K562 treated with DMSO at 1 percent for 24 hours (cell line): ENCODE measurements around the gene GLMP. TPM values are rescaled to one million over a fixed set of nuclear protein-coding genes. Genes with fewer than 3 reads are reported as not detected.

Experiments used
- total RNA-seq: library from RNA; unstranded; fragments of 300-600 nt; gene quantifications from 2 replicates; pipeline ENCODE4 v1.2.3, GENCODE V29; 2022; ENCODE audit warnings: low read depth; ENCODE audit not compliant: insufficient read depth

The GLMP gene, protein sequence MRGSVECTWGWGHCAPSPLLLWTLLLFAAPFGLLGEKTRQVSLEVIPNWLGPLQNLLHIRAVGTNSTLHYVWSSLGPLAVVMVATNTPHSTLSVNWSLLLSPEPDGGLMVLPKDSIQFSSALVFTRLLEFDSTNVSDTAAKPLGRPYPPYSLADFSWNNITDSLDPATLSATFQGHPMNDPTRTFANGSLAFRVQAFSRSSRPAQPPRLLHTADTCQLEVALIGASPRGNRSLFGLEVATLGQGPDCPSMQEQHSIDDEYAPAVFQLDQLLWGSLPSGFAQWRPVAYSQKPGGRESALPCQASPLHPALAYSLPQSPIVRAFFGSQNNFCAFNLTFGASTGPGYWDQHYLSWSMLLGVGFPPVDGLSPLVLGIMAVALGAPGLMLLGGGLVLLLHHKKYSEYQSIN
- total RNA-seq = 33.6 and 40.0 TPM in 2 replicates

GRCh38 chr1:156295391-156295947 lies at the start of gene GLMP:
TSS of gene GLMP (minus strand) at chr1:156295679. CDS start at chr1:156295645, 34 bp downstream.

DNA sequence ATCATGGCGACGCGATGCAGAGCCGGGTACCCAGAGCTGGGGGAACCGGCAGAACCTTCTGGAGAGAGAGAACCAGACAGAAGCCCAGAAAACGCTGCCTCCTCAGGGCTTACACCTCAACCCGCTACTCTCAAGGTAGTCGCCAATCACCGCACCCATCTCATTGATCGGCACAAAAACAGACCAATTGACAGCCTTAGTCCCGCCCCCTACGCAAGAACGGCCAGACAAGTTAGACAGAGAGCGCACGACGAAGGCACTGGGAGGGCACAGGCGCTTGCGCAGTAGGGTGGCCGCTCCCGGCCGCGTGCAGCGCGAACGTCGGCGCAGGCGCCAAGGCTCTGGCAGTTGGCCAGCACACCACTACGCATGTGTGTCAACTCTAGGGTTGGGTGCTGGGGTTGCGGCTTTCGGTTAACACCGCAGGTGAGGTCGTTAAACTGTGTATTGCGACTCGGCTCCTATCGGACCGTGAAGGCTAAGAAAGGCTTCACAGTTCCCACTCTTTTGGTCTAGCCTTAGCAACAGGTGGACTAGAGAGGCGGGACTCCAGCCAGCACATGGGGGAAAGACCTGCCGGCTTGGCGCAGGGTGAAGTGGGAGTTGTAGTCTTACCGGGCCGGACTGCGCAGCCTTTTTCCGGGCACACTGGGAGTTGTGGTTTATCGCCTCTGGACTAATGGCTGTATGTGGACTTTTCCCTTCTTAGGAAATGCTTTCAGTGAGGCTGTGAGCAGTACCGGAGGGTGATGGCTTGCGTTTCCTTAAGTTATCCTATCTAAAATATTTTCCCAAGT lies 42.9 kb upstream of the GLMP start, which contains the start of the genes CCT3 and TSACC:
CCT3 (minus strand) TSS at position 113 of the 797 bp plus-strand sequence; CDS start at position 5, 108 bp downstream.
TSACC (plus strand) TSS at position 347 of the 797 bp plus-strand sequence. CDS start 1,232 bp downstream, outside the sequence.

GRCh38 chr1:156298852-156299357 lies 3.4 kb upstream of the GLMP start, which contains the start of gene VHLL:
TSS of gene VHLL (minus strand) at chr1:156299307. CDS start at chr1:156299189, 118 bp downstream.

GRCh38 chr1:156284112-156284511 lies 11.4 kb downstream of the GLMP start, which contains the start of gene TMEM79:
TSS of gene TMEM79 (plus strand) at chr1:156284325. CDS start at chr1:156285227, 902 bp downstream.

DNA sequence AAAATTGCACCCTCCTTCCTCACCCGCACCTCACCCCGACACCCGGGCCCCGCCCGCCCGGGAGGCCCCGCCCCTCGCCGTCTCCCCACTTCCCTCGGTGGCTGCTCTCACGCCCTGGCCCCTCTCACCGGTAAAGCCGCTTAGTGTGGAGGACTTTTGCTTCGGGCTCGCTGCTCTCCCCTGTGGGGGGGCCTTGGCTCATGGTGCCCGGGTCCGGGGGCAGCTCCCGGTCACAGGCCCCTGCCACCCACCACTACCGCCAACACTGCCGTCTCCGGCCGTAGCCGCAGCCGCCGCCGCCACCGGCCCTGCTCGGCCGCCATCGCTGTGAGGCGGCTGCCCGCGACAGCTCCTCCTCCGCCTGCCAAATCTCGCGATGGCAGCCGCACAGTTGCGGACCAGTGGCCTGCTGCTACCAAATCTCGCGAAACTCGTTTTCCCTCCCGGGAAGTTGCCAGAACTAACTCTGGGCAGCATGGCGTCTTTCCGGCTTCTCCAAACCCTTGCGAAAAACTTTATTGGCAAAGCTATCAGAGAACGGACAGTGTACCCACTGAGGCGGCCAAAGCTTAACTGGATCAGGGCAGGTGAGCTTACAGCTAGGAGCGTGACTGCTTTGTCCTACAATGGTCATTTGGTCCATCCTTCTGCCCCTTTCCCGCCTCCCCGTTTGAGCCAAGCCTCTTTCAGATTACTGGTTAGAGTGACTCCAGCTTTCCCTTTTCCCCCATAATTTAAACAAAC lies 12.8 kb downstream of the GLMP start, which contains the start of gene SMG5:
SMG5 (minus strand) TSS at position 347 of the 744 bp plus-strand sequence; CDS start at position 202, 145 bp downstream.

GRCh38 chr1:156247460-156248322 lies 47.8 kb downstream of the GLMP start, which contains the start of gene PAQR6:
TSS of gene PAQR6 (minus strand) at chr1:156248056. CDS start at chr1:156246731, 1,325 bp downstream.

Other genes starting within 250 kb of the GLMP start
- 50.3 and 55.1 TPM in 2 replicates for gene UBQLN4, start 241.9 kb downstream of the GLMP start, total RNA-seq
- gene LAMTOR2, start 240.9 kb downstream of the GLMP start, total RNA-seq = 99.4 and 118 TPM in 2 replicates
- gene RAB25, start 234.5 kb downstream of the GLMP start, total RNA-seq = 1.3 TPM in 1 of 2 replicates, not detected in the other
- gene MEX3A, start 213.2 kb downstream of the GLMP start, total RNA-seq = 2.8 and 5.1 TPM in 2 replicates
- 358 and 396 TPM in 2 replicates for gene LMNA, start 181.0 kb downstream of the GLMP start, total RNA-seq
- 0.74 and 0.78 TPM in 2 replicates for gene SEMA4A, start 142.1 kb downstream of the GLMP start, total RNA-seq
- gene SLC25A44, start 101.6 kb downstream of the GLMP start, total RNA-seq = 13.2 and 26.6 TPM in 2 replicates
- gene PMF1, start 82.7 kb downstream of the GLMP start, total RNA-seq = 103 and 109 TPM in 2 replicates
- gene BGLAP, start 53.5 kb downstream of the GLMP start, total RNA-seq = 1.1 TPM in 1 of 2 replicates, not detected in the other
- 3.2 and 4.4 TPM in 2 replicates for gene PAQR6, start 47.6 kb downstream of the GLMP start, total RNA-seq
- gene SMG5, start 12.9 kb downstream of the GLMP start, total RNA-seq = 63.6 and 66.7 TPM in 2 replicates
- 6.7 and 8.4 TPM in 2 replicates for gene TMEM79, start 11.4 kb downstream of the GLMP start, total RNA-seq
- not detected in 2 replicates for gene VHLL, start 3.6 kb upstream of the GLMP start, total RNA-seq
- gene CCT3, start 42.6 kb upstream of the GLMP start, total RNA-seq = 299 and 322 TPM in 2 replicates
- gene TSACC, start 42.8 kb upstream of the GLMP start, total RNA-seq = 2.1 TPM in 1 of 2 replicates, not detected in the other
- not detected in 2 replicates for gene RHBG, start 73.5 kb upstream of the GLMP start, total RNA-seq
- 12.9 and 13.0 TPM in 2 replicates for gene MEF2D, start 205.1 kb upstream of the GLMP start, total RNA-seq